Liver (tissue), 3 donors: ENCODE data around the gene GAS7.

Experiments
- ATF3 ChIP-seq: IDR thresholded peaks from 2 replicates; pipeline ENCODE4 v1.6.1; 2016; ENCODE audit warnings: antibody characterized with exemption
- CTCF ChIP-seq: fragments of 150-350 bp; IDR thresholded peaks from 2 replicates; pipeline ENCODE4 v1.5.1; 2017; ENCODE audit warnings: improper control_type of control experiment, low read depth, low read length; ENCODE audit not compliant: missing input control
- FOXA1 ChIP-seq: IDR thresholded peaks from 2 replicates; pipeline ENCODE4 v1.6.1; 2016; ENCODE audit warnings: antibody characterized with exemption
- GABPA ChIP-seq, 2 donors: IDR thresholded peaks in 1 of 2; conservative IDR thresholded peaks in 1 of 2; 2 replicates each; pipeline ENCODE4 v1.6.1; 2016; ENCODE audit warnings: antibody characterized with exemption in 2 of 2, mild to moderate bottlenecking in 1 of 2, moderate library complexity in 1 of 2
- HNF4G ChIP-seq: IDR thresholded peaks from 2 replicates; pipeline ENCODE4 v1.6.1; 2016; ENCODE audit warnings: antibody characterized with exemption
- MAX ChIP-seq: IDR thresholded peaks from 2 replicates; pipeline ENCODE4 v1.6.1; 2016; ENCODE audit warnings: antibody characterized with exemption
- RAD21 ChIP-seq, 2 donors: IDR thresholded peaks; 2 replicates each; pipeline ENCODE4 v1.6.1; 2016; ENCODE audit warnings: antibody characterized with exemption in 2 of 2, mild to moderate bottlenecking in 2 of 2
- REST ChIP-seq: IDR thresholded peaks from 2 replicates; pipeline ENCODE4 v1.6.1; 2016; ENCODE audit warnings: antibody characterized with exemption, mild to moderate bottlenecking
- TAF1 ChIP-seq: conservative IDR thresholded peaks from 2 replicates; pipeline ENCODE4 v1.6.1; 2016; ENCODE audit warnings: antibody characterized with exemption, mild to moderate bottlenecking
- donor health status: healthy.
- donor health status: healthy.

- no peak for TF ChIP-seq CTCF
- no peak for TF ChIP-seq TAF1
- no peak for TF ChIP-seq MAX
- TF ChIP-seq GABPA (IDR thresholded peaks at IDR 0.05 in 1 of 2, conservative IDR thresholded peaks at IDR 0.05 in 1 of 2) = no peak
- TF ChIP-seq REST = no peak
- no peak for TF ChIP-seq HNF4G
- no peak for TF ChIP-seq FOXA1
- TF ChIP-seq ATF3 = no peak
- no peak for TF ChIP-seq RAD21 (IDR thresholded peaks at IDR 0.05)
These were observed 21.1 kb downstream of the GAS7 start for GRCh38 chr17:10177131-10177912.
